HEK293T (cell line): Measurements from ENCODE around the gene ADAM11.

Experiments
- BHLHE40 ChIP-seq: fragments of 450-650 bp; IDR thresholded peaks from 2 replicates; pipeline ENCODE4 v1.6.1; 2016; ENCODE audit warnings: mild to moderate bottlenecking, moderate library complexity, borderline replicate concordance
- CTBP1 ChIP-seq: fragments of 450-650 bp; IDR thresholded peaks from 2 replicates; pipeline ENCODE4 v1.6.1; 2016; ENCODE audit warnings: borderline replicate concordance
- ELF4 ChIP-seq: fragments of 450-650 bp; IDR thresholded peaks from 2 replicates; pipeline ENCODE4 v1.6.1; 2017; ENCODE audit warnings: antibody characterized with exemption
- FOXA1 ChIP-seq: fragments of 450-650 bp; IDR thresholded peaks from 2 replicates; pipeline ENCODE4 v1.6.1; 2016; ENCODE audit warnings: mild to moderate bottlenecking
- FOXK2 ChIP-seq: fragments of 450-650 bp; IDR thresholded peaks from 2 replicates; pipeline ENCODE4 v1.6.1; 2016; ENCODE audit warnings: mild to moderate bottlenecking
- HDGF ChIP-seq: fragments of 450-650 bp; IDR thresholded peaks from 2 replicates; pipeline ENCODE4 v1.6.1; 2017; ENCODE audit warnings: antibody characterized with exemption, borderline replicate concordance
- L3MBTL2 ChIP-seq: fragments of 450-650 bp; conservative IDR thresholded peaks from 2 replicates; pipeline ENCODE4 v1.6.1; 2016; ENCODE audit warnings: mild to moderate bottlenecking
- LEF1 ChIP-seq: fragments of 450-650 bp; IDR thresholded peaks from 2 replicates; pipeline ENCODE4 v1.6.1; 2017; ENCODE audit warnings: mild to moderate bottlenecking, borderline replicate concordance
- NFRKB ChIP-seq: fragments of 450-650 bp; IDR thresholded peaks from 2 replicates; pipeline ENCODE4 v1.6.1; 2016; ENCODE audit warnings: mild to moderate bottlenecking, moderate library complexity
- SP1 ChIP-seq: fragments of 450-650 bp; IDR thresholded peaks from 2 replicates; pipeline ENCODE4 v1.6.1; 2017
- SUZ12 ChIP-seq: fragments of 450-650 bp; IDR thresholded peaks from 2 replicates; pipeline ENCODE4 v1.6.1; 2016; ENCODE audit warnings: mild to moderate bottlenecking

GRCh38 chr17:44807093-44807816, 48.5 kb downstream of the ADAM11 start:
- TF ChIP-seq BHLHE40 = no peak
- TF ChIP-seq ELF4 = no peak
- TF ChIP-seq LEF1 = no peak
- no peak for TF ChIP-seq SP1
- TF ChIP-seq SUZ12 = no peak
- no peak for TF ChIP-seq HDGF
- no peak for TF ChIP-seq CTBP1
- TF ChIP-seq L3MBTL2 = no peak
- TF ChIP-seq NFRKB = no peak
- TF ChIP-seq FOXA1 = no peak
- TF ChIP-seq FOXK2 = no peak
